Testis (tissue), 2 donors: ENCODE data around the gene CTNNA2.

Experiments used
- CTCF ChIP-seq, 3 experiments: fragments of 450-650 bp in 2 of 3; fragments of 200-600 bp in 1 of 3; sonication (generic) in 1 of 3; IDR thresholded peaks; one replicate each; pipeline ENCODE4 v1.5.1; 2016 to 2019; ENCODE audit warnings: antibody characterized with exemption in 3 of 3, mild to moderate bottlenecking in 2 of 3, moderate library complexity in 1 of 3
- POLR2A ChIP-seq: fragments of 450-650 bp; IDR thresholded peaks from one replicate; pipeline ENCODE4 v1.6.1; 2017; ENCODE audit warnings: antibody characterized with exemption, mild to moderate bottlenecking, moderate library complexity

GRCh38 chr2:80128080-80128479, 615.2 kb downstream of the CTNNA2 start:
- TF ChIP-seq CTCF (IDR thresholded peaks at IDR 0.05) (no peak), POLR2A (no peak)
